Colonic mucosa (tissue), 4 donors: ENCODE results near the gene VPS4A. TPM values are rescaled to one million over a fixed set of nuclear protein-coding genes. Genes with fewer than 3 reads are reported as not detected.

ENCODE experiments used
- DNase-seq: peaks from one replicate; pipeline ENCODE4 v3.0.0-alpha.2; 2020
- H3K27ac ChIP-seq: fragments of 200-600 bp; one replicate; pipeline ENCODE4 v1.8.0; 2021
- H3K27me3 ChIP-seq: fragments of 200-600 bp; one replicate; pipeline ENCODE4 v1.8.0; 2021
- H3K36me3 ChIP-seq: fragments of 200-600 bp; one replicate; pipeline ENCODE4 v1.8.0; 2021
- H3K4me1 ChIP-seq: fragments of 200-600 bp; one replicate; pipeline ENCODE4 v1.8.0; 2021; ENCODE audit warnings: mild to moderate bottlenecking
- H3K4me3 ChIP-seq: fragments of 200-600 bp; one replicate; pipeline ENCODE4 v1.8.0; 2021
- H3K9ac ChIP-seq, 2 donors: one replicate each; pipeline ENCODE4 v1.7.0; 2013; ENCODE audit warnings: control low read depth in 2 of 2, low read depth in 2 of 2, low read length in 2 of 2
- H3K9me3 ChIP-seq: fragments of 200-600 bp; one replicate; pipeline ENCODE4 v1.8.0; 2021
- CTCF ChIP-seq: fragments of 200-600 bp; IDR thresholded peaks from one replicate; pipeline ENCODE4 v1.8.0; 2022; ENCODE audit warnings: antibody characterized with exemption, mild to moderate bottlenecking
- intact Hi-C: fragments of 100-400 bp; cut with DNase I; formaldehyde crosslinking; loops from one replicate; pipeline ENCODE4 v1.14.1; 2022
- total RNA-seq, 2 donors: library from RNA; stranded (reverse); fragmentation: NEBNext Ultra II Directional in 1 of 2; extraction: Animal tissue kit (Norgen Biotek cat#: 25700) in 1 of 2; gene quantifications; one replicate each; pipeline ENCODE4 v1.2.1, GENCODE V29; 2021
- donor health status: healthy.
- donor health status: DM: no; HTN: no; CAD: no.
- donor health status: DM: no; HTN: no; CAD: no.

Gene VPS4A
- total RNA-seq, 2 donors from 2014 or later, result 32.0 to 33.6 TPM

- Histone ChIP-seq H3K4me1 (peaks cover 5% of the 10 kb centered on the region), H3K27ac (no peak overlapping the region), H3K27me3 (no peaks in the 10 kb centered on the region), H3K4me3 (no peak overlapping the region), H3K9ac (no peak overlapping the region), H3K36me3 (no peaks in the 10 kb centered on the region), H3K9me3 (no peaks in the 10 kb centered on the region)
- no peak for TF ChIP-seq CTCF
- intact Hi-C loops, result no loop called here
- no peak for DNase-seq
Observed at GRCh38 chr16:69307856-69308255, 3.3 kb upstream of the VPS4A start.

- H3K9me3 ChIP-seq, result no peaks in the 10 kb centered on the region
- H3K27ac ChIP-seq, result no peak overlapping the region
- intact Hi-C loops, result no loop called here
- H3K36me3 ChIP-seq, result no peaks in the 10 kb centered on the region
- no peak for DNase-seq
- no peaks in the 10 kb centered on the region for H3K27me3 ChIP-seq
- H3K4me3 ChIP-seq, result no peak overlapping the region
- peaks cover 5% of the 10 kb centered on the region for H3K4me1 ChIP-seq
- peak overlapping the region in 1 of 2 donors; percentile 12 for H3K9ac ChIP-seq
- no peak for TF ChIP-seq CTCF
Observed at GRCh38 chr16:69309316-69309715, 1.8 kb upstream of the VPS4A start.

GRCh38 chr16:69311533-69312387, 610 bp downstream of the VPS4A start:
- intact Hi-C loops, result loop anchor here (10.0 kb wide), 1 partner anchor 63 kb away; no protein-coding TSS in a partner anchor
- no peaks in the 10 kb centered on the region for H3K9me3 ChIP-seq
- peaks cover 5% of the 10 kb centered on the region for H3K4me1 ChIP-seq
- DNase-seq, result peak; percentile 53
- peak overlapping the region; percentile 96 for H3K4me3 ChIP-seq
- no peaks in the 10 kb centered on the region for H3K27me3 ChIP-seq
- peak overlapping the region; percentile 90 for H3K27ac ChIP-seq
- peak overlapping the region; percentile 76 to 87 for H3K9ac ChIP-seq
- TF ChIP-seq CTCF, result no peak
- peaks cover 7% of the 10 kb centered on the region for H3K36me3 ChIP-seq

- H3K27ac ChIP-seq, result no peak overlapping the region
- intact Hi-C loops, result loop anchor here (10.0 kb wide), 1 partner anchor 61 kb away; no protein-coding TSS in a partner anchor
- no peak overlapping the region for H3K9ac ChIP-seq
- peaks cover 11% of the 10 kb centered on the region for H3K36me3 ChIP-seq
- H3K27me3 ChIP-seq, result no peaks in the 10 kb centered on the region
- DNase-seq, result no peak
- peaks cover 5% of the 10 kb centered on the region for H3K4me1 ChIP-seq
- no peak overlapping the region for H3K4me3 ChIP-seq
- no peak for TF ChIP-seq CTCF
- no peaks in the 10 kb centered on the region for H3K9me3 ChIP-seq
Observed at GRCh38 chr16:69313469-69313868, 2.3 kb downstream of the VPS4A start.

- intact Hi-C loops, result loop anchor here (10.0 kb wide), 1 partner anchor 60 kb away; no protein-coding TSS in a partner anchor
- H3K36me3 ChIP-seq, result peaks cover 20% of the 10 kb centered on the region
Observed at GRCh38 chr16:69314534-69314933, 3.4 kb downstream of the VPS4A start.

More at GRCh38 chr16:69314534-69314933, 3.4 kb downstream of the VPS4A start:
- Histone ChIP-seq H3K9me3 (no peaks in the 10 kb centered on the region), H3K27ac (no peak overlapping the region), H3K9ac (no peak overlapping the region), H3K27me3 (no peaks in the 10 kb centered on the region), H3K4me1 (peaks cover 5% of the 10 kb centered on the region), H3K4me3 (no peak overlapping the region)
- no peak for DNase-seq
- TF ChIP-seq CTCF, result no peak
